GM19463 (cell line): Measurements from ENCODE around the gene CDCA5.

Experiments
- ATAC-seq: cut with Tn5 transposase; IDR thresholded peaks from one replicate; pipeline ENCODE4 v1.9.1; 2021; ENCODE audit warnings: mild to moderate bottlenecking, moderate library complexity; ENCODE audit not compliant: unreplicated experiment

The CDCA5 gene

DNA sequence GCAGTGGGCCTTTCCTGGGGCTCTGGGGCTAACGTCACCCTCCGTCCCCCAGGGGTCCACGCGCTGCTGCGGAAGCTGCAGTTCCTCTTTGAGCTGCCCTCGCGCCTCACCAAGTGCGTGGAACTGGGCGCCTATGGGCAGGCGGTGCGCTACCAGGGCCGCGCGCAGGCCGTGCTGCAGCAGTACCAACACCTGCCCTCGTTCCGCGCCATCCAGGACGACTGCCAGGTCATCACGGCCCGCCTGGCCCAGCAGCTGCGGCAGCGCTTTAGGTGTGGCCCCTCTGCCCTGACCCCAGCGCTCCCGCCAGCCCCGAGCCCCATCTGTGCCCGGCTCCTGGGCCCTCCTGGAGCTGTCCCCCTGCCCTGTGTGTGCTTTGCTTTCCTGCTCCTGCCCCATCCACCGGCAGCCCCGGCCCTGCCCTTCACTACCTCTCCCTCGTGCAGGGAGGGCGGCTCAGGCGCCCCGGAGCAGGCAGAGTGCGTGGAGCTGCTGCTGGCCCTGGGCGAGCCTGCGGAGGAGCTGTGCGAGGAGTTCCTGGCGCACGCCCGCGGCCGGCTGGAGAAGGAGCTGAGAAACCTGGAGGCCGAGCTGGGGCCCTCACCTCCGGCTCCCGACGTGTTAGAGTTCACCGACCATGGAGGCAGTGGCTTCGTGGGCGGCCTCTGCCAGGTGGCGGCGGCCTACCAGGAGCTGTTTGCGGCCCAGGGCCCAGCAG lies 24.1 kb upstream of the CDCA5 start:
- ATAC-seq, result no peak

DNA sequence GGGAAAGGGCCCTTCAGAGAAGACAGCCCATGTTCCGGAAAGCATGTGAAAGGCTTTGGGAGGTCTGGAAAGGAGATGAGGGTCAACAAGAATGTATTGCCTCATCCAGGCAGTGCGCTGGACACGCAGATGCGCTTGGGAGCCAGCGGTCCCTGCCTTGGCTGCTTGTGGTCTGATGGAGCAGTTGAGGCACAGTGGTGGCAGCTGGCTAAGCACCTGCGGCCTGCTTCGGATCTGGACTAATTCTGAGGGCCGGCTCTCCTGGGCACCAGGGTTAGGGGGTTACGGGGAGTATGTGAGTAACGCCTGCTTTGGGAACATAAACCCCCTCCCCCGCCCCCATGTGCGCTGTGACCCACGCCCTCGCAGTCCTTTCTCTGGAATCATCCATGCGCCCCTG lies 23.2 kb upstream of the CDCA5 start:
- ATAC-seq, result no peak

DNA sequence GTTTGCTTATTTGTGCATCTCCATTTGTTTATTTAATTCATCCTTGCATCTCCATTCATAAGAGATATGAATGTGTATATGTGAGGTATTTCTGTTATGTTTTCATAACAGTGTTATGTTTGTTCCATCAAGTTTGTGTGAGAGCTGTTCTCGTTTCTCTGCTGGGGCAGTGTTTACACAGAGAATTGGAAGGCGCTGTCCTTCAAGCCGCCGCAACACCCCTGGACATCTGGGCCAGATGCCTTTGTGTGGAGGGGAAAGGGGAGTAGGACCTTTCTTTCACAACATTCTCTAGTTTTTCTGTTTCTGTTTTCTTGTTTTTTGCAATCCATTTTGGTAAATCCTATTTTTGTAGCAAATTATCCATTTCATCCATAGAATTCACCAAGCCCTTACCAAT lies 20.8 kb upstream of the CDCA5 start:
- no peak for ATAC-seq

- ATAC-seq, result no peak
These were observed 19.6 kb upstream of the CDCA5 start for GRCh38 chr11:65103476-65103875.

DNA sequence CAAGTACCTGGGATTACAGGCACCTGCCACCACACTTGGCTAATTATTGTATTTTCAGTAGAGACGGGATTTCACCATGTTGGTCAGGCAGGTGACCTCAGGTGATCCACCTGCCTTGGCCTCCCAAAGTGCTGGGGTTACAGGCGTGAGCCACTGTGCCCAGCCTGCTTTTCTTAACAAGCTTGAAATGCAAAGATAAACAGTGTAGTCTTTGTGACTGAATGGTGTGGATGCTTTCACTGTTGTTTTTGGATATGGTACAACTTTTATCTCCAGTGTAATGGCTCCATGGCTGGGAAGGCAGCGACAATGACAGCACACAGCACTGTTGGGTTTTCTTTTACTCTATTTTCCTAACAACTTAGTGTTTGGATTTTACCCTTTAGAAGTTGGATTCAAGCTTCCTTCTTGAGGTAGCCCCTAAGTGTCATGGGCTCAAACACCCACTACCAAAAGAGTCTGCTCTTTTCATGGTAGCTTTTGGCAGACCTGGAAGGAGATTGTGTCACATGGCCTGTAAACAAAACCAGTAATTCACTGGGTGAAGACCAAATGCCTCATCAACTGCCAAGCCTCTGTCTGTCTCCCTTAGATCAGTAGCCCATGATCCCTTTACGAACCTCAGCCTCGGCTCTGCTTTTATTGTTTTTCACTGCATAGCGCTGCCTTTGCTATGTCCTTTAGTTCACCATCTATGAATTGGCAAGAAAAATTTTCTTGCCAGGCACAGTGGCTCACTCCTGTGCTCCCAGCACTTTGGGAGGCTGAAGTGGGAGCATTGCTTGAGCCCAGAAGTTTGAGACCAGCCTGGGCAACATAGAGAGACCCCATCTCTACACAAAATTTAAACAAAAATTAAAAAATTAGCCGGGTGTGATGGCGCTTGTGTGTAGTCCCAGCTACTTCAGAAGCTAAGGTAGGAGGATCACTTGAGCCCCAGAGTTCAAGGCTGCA lies 18.6 kb upstream of the CDCA5 start:
- ATAC-seq, result no peak

- ATAC-seq, result no peak
These were observed 17.0 kb upstream of the CDCA5 start for GRCh38 chr11:65100674-65101350.

DNA sequence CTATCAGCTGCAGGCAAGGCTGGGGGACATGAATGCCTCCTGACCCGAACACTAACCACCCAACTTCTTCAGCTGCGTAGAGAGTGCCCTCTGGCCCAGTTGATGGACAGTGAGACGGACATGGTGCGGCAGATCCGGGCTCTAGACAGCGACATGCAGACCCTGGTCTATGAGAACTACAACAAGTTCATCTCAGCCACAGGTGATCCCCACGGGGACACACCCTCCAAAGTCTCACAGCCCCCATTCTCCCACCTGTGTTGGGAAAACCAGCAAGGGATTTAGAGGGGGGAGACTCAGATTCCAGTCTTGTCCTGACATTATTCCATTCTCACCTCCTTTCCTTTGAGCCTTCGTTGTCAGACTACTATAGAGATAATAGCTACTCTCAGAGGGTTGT lies 13.1 kb upstream of the CDCA5 start:
- ATAC-seq, result no peak

GRCh38 chr11:65095974-65096806 lies 12.3 kb upstream of the CDCA5 start, which contains the start of gene VPS51:
TSS of gene VPS51 (plus strand) at chr11:65096214. CDS start at chr11:65096251, 37 bp downstream.
- ATAC-seq, result peak; percentile 91

- no peak for ATAC-seq
These were observed 11.6 kb upstream of the CDCA5 start for GRCh38 chr11:65095427-65095826.

- no peak for ATAC-seq
These were observed 6.8 kb upstream of the CDCA5 start for GRCh38 chr11:65090628-65091027.

DNA sequence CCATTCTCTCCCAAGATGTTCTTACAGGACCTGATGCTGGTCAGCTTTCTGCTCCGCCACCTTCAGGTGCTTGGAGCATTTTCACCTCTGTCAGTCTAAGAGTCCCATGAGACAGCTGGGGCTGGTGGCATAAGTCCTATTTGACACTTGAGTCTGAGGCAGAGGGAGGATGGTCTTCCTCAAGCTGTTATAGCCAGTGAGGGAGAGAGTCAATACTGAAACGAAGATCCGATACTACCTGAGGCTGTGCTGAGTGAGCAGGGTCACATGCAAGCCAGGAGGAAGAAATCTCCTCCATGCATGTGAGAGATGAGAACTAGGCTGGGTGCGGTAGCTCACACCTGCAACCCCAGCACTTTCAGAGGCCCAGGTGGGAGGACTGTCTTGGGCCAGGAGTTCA lies 5.8 kb upstream of the CDCA5 start:
- ATAC-seq, result no peak

DNA sequence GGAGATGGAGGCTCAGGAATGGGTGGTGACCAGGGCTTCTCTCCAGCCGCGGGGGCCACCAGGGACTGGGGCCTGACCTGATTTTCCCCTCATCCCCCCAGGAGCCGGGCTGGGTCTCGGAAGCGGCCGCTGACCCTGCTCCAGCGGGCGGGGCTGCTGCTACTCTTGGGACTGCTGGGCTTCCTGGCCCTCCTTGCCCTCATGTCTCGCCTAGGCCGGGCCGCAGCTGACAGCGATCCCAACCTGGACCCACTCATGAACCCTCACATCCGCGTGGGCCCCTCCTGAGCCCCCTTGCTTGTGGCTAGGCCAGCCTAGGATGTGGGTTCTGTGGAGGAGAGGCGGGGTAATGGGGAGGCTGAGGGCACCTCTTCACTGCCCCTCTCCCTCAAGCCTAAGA lies 4.0 kb upstream of the CDCA5 start:
- no peak for ATAC-seq

DNA sequence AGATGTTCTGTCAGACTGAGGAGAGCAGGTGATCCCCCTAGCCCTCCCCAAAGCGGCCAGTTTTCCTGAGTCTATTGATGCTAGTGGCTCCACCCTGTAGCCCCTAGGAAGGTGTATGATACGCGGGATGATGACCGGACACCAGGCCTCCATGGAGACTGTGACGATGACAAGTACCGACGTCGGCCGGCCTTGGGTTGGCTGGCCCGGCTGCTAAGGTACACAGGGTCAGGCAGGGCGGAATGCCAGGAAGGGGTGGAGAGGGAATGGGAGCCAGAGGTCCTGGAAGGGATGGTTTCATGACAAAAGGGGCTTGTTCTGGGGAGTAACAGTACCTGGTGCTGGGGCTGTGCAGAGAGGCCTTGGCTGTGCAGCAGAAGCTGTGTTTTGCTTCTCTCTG lies 3.4 kb upstream of the CDCA5 start:
- no peak for ATAC-seq

GRCh38 chr11:65086809-65087208 lies 3.0 kb upstream of the CDCA5 start:
- ATAC-seq, result no peak

- no peak for ATAC-seq
These were observed 1.6 kb upstream of the CDCA5 start for GRCh38 chr11:65085446-65085845.

DNA sequence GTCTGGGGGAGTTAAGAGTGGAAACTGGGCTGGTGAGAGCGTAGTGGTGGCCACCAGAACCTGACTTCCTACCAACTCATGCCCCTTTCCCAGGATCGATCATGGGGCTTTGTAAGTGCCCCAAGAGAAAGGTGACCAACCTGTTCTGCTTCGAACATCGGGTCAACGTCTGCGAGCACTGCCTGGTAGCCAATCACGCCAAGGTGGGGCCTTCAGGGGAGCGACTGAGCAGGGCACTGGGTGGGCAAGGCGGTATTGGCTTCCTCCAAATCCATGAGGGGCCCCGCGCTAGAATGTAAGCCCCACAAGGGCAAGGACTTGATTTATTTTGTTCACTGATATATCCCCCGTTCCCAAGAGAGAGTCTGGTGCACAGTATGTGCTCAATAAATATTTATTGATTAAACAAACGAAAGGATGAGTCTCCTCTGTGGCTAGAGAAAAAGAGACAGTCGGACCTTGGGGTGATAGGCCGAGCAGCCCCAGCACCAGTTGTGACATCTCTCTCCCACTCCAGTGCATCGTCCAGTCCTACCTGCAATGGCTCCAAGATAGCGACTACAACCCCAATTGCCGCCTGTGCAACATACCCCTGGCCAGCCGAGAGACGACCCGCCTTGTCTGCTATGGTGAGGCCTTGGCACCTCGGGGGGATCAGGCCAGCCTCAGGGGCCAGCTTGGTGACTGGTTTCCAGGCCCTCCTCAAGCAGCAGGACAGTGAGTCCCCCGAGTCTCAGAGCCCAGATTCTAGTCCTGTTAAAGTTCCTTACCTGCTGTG lies 947 bp upstream of the CDCA5 start:
- ATAC-seq, result no peak

DNA sequence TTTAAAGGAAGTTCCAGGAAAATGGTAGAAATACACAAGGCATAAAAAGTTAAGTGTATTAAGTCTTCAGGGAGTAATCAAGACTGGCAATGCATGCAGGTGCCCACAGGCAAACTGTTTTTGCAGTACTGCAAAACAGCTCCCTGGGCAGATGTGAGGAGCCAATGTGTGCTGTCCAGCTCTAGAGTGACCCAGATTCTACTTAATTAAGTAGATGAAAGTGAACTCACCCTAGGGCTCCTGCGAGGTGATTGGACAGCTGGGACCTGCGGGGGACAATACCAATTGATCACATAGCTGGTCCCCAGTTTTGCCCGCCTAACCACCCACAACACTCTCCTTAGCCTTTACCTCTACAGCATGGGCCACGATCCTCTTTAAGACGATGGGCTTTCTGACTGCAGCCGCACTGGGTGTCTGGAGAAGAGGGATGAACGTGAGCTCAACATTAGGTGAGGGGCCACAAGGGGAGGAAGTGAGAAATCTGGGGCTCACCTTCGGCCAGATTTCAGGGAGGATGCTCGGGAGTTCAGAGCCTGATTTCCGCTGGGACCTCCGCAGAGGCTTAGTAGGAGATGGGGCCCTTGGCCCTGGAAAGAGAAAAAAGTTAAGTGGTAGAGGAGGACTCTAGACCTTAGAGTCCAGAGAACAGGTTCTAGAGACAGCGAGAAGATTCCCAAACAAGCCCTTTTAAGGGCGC lies 556 bp downstream of the CDCA5 start:
- ATAC-seq, result peak; percentile 17

DNA sequence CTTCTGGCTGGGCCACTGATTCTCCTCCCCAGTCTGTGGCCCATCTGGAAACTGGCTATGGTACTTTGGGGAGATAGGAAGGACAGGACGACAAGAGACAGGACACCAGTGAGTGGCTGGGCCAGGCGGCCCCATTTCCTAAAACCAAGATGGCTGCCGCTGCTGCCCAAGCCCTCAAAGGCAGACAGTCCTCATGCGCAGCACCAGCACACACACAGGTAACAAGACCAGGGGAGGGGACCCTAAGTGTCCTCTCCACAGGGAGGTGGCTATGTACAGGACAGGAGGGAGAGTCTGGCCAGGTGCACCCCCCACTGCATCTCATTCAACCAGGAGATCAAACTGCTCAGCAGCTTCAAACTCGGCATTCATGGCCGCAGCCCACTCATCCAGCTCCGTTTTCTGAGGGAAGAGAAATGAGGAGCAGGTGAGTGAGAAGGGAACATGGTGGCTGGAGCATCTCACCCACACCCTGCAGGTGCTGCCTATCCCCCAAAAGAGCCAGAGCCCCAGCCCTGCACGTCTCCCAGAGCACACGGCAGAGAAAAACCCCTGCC lies 5.0 kb downstream of the CDCA5 start:
- no peak for ATAC-seq

DNA sequence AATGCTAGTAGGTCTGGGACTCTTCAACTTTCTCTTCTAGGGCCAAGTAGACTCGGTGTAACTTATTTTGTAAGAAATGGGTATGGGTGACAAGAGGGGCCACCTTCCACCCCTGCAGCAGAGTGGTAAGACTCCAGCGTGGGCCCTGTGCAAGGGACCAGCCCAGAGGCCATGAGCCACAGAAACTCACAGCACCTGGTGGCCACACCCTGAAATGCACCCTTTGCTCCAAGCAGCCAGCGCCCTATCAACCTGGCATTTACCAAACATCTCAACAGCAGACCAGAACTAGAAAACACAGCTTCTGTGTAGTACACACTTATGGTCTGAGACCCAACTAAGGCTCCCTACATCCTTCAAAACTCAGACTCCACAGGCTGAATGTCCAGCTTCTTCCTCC lies 5.7 kb downstream of the CDCA5 start:
- ATAC-seq, result peak; percentile 51
